HG03066 (cell line): ENCODE results near the gene POR.

ENCODE experiments used
- ATAC-seq: cut with Tn5 transposase; IDR thresholded peaks from one replicate; pipeline ENCODE4 v1.9.1; 2021; ENCODE audit warnings: low read depth; ENCODE audit not compliant: unreplicated experiment

Gene POR

DNA sequence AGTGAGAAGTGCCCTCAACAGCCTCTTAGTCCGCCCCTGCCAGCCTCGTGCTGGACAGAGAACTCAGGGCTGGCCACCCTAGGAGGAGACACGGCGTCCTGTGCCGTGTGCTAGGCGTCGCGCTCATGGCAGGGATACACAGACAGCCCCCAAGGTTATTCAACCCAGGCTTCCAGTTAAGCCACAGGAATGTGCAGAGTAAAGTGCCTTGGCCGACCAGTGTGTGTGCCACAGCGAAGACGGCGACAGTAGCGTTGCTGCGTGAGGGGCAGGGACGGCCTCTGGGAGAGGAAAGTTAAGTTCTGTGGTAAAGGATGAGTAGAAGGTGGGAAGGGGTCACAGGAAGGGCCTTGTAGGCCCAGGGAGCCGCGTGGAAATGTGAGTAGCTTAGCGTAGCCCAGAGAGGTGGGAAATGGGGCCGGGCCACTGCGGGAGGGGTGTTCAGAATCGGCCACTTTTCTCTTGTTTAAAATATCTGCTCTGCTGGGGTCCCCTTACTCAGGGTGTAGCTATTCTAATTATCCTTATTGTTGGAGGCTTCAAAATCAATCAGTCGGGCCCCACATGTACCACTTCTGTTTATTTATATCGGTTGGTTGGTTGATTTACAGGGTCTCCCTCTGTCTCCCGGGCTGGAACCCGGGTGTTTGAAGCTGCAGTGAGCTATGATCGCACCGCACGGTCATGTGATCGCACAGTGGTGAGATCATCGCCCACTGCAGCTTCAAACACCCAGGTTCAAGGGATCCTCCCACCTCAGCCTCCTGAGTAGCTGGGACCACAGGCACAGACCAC, 54.9 kb downstream of the POR start:
- no peak for ATAC-seq

GRCh38 chr7:75971309-75971960, 56.5 kb downstream of the POR start:
- no peak for ATAC-seq

DNA sequence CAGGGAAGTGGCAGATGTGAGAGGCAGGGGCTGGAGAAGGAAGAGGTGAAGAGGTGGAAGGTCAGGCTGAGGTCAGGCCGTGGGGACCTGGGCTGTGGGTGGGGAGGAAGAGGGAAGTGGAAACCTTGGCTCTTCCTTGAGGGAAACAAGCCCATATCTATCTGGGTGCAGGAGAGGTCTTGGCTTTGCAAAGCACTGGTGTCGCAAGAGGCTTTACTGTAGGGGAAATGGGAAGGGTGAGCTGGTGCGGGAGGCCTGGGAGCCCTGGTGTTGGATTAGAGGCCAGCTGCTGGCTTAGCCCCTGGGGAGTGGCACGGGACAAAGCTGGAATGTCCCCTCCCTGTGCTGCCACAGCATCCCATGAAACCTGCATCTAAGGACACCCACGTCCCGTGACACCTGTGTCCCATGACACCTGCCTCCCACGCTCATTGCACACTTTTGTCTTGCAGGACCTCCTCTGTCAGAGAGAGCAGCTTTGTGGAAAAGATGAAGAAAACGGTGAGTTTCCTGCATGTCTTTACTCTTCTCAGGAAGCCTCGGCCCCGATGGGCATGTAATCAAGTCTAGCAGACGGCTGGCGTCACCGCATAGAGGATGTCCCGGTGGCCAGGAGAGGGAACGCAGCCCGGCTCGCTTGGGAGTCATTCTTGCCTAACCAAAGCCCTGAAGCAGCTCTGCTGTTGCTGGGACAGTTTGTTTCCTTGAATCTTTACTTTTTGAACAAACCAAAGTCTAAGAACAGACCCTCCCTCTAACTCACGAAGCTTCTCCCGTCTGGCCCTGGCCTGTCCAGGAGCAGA, 57.2 kb downstream of the POR start:
- no peak for ATAC-seq

- ATAC-seq, result no peak
Measured at GRCh38 chr7:75977743-75978142, 62.8 kb downstream of the POR start.

DNA sequence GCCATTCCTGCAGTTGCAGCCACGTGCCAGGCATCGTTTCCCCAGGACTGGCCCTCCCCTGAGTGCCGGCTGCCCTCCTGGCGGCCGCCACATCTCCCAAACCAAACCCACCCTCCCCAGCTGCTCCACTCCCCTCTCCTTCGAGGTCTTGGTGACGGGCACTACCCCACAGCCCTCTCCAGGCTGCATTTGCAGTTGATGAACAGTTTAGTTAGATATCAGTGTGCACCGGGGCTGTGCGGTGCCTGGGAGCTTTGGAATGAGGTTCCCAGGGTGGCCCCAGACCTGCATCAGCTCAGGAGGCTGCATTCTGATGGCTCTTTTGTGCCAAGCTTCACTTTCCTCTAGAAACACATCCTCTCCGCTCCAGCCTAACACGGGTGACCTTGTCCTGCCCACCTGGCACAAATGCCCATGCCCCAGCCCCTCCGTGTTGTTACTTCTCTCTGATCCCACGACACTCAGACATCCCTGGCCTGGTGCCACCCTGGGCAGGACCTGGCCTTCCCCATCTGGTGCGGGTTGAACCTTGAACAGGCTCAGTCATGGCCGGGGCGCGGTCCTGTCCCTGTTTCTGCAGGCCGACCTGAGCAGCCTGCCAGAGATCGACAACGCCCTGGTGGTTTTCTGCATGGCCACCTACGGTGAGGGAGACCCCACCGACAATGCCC, 64.9 kb downstream of the POR start:
- ATAC-seq, result no peak

DNA sequence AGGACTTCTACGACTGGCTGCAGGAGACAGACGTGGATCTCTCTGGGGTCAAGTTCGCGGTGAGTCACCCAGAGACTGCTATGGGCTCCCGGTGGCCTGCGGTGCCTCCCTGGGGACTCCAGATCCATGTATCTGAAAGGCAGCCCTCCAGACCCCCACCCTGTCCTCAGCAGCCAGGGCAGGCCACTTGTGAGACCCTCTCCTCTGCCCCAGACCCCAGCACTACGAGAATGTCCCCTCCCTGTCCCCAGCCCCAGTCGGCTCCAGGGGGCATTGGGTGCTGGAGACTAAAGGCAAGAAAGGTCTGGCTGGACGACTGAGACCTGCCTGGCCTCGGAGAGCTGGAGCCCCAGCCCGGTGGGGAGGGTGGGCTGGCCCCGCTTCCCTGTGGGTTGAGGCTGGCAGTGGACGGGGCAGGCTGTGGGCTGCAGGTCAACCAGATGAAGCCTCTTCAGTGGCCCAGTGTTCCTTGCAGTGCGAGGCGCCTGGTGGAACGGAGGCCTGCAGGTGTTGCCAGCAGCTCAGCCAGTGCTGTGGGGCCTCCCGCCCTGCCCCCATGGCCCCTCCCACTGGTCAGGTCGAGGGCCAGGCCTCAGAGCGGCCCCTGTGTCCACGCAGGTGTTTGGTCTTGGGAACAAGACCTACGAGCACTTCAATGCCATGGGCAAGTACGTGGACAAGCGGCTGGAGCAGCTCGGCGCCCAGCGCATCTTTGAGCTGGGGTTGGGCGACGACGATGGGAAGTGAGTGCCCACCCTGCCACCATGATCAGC, 65.7 kb downstream of the POR start:
- ATAC-seq, result no peak

DNA sequence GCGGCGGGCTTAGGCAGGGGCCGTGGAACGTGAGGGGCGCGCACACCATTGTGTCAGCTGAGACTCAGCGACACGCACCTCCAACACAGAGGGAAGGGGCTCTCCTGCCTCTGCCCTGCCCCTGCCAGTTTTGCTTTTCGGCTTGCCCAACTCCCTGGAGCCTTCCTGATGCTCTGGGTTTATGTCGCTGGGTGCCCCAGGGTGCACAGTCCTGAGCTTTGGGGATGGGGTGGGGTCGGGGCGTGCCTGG, 66.2 kb downstream of the POR start:
- no peak for ATAC-seq

GRCh38 chr7:75981453-75982305, 66.7 kb downstream of the POR start:
- no peak for ATAC-seq

DNA sequence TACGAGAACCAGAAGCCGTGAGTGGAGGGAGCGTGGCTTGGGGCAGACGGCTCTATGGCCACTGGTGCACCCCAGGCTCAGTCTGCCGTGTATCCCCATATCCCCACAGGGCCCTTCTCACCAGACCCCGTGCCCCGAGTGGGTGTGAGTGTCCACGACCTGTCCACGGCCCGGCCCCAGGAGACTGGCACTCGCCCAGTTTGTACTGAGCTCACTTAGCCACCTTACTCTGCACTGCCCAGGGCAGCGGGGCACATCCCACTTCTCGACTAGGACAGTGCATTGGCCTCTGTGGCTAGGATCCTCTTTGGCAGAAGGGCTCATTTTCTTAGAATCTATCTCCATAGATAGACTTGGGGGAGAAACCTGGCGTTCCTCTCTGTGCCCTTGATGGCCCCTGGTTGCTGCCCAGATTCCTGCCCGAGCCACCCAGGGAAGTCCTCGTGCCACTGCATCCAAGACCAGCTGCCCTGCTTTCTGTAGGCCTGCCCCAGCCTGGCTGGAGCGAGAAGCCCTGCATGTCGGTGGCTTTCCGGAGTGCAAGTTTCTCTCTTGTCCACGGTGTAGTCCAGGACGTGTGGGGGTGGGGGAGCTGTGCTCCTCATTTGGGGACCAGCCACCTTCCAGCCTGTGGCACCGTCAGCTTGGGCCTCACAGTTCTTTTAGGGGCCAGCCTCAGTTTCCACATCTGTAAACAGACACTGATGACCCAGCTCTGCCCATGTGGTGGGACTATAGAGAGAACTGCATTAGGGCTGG, 67.5 kb downstream of the POR start:
- ATAC-seq, result no peak

- ATAC-seq, result no peak
Measured at GRCh38 chr7:75983471-75984129, 68.6 kb downstream of the POR start.

GRCh38 chr7:75984130-75985008, 69.4 kb downstream of the POR start:
- ATAC-seq, result no peak

DNA sequence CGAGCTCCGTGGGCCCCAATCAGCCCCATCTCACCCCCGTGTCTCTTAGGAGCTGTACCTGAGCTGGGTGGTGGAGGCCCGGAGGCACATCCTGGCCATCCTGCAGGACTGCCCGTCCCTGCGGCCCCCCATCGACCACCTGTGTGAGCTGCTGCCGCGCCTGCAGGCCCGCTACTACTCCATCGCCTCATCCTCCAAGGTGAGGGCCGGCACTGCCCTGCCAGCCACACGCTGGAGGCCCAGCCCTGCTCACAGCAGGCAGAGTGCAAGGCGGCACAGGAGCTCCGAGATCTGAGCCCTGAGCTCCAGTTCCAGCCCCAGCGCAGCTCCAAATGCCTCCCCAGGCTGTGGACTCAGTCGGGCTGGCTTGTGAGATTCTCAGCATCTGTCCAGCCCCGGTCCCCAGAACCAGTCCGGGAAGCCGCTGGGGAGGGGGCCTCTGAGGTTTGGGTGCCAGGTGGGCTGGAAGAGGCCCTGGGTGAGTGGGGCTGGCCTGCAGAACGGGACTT, 70.1 kb downstream of the POR start:
- no peak for ATAC-seq

GRCh38 chr7:75985518-75986146, 70.7 kb downstream of the POR start:
- ATAC-seq, result no peak

DNA sequence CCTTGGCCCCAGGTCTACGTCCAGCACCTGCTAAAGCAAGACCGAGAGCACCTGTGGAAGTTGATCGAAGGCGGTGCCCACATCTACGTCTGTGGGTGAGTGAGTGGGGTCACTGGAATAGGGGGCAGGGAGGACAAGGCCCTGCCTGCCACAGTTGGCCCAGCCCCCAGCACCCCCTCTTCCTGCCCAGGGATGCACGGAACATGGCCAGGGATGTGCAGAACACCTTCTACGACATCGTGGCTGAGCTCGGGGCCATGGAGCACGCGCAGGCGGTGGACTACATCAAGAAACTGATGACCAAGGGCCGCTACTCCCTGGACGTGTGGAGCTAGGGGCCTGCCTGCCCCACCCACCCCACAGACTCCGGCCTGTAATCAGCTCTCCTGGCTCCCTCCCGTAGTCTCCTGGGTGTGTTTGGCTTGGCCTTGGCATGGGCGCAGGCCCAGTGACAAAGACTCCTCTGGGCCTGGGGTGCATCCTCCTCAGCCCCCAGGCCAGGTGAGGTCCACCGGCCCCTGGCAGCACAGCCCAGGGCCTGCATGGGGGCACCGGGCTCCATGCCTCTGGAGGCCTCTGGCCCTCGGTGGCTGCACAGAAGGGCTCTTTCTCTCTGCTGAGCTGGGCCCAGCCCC, 71.3 kb downstream of the POR start:
- ATAC-seq, result no peak

- ATAC-seq, result no peak
Measured at GRCh38 chr7:75987026-75987804, 72.3 kb downstream of the POR start.
